GM12892 (cell line): ENCODE measurements around the gene YPEL3.

Experiments used
- DNase-seq: peaks from one replicate; pipeline ENCODE4 v3.0.0; 2011; ENCODE audit not compliant: insufficient read length
- FAIRE-seq: peaks from 2 replicates; lab custom pipeline; 2011; peaks lifted over from hg19 to GRCh38; lab: Jason Lieb, UNC
- POLR2A ChIP-seq: IDR thresholded peaks from 2 replicates; pipeline ENCODE4 v1.6.1; 2011; ENCODE audit warnings: low read depth, low read length, control low read depth
- POLR2AphosphoS5 ChIP-seq: IDR thresholded peaks from 2 replicates; pipeline ENCODE4 v1.6.1; 2011; ENCODE audit warnings: low read depth, low read length, control low read depth
- TAF1 ChIP-seq: IDR thresholded peaks from 2 replicates; pipeline ENCODE4 v1.6.1; 2011; ENCODE audit warnings: low read depth, mild to moderate bottlenecking, control low read depth, low read length, borderline replicate concordance

YPEL3 gene

GRCh38 chr16:30075503-30076275 is 20.3 kb downstream of the YPEL3 start, which contains the start of gene PPP4C:
TSS of gene PPP4C (plus strand) at chr16:30075994. CDS start at chr16:30076378, 384 bp downstream.
- TF ChIP-seq TAF1 (peak; percentile 72; the same call in 1 of the 2 replicates), POLR2A (peak; percentile 84), POLR2AphosphoS5 (peak; percentile 84)
- FAIRE-seq (peak; percentile 92), DNase-seq (peak; percentile 98)

- FAIRE-seq (no peak), DNase-seq (no peak)
- TF ChIP-seq TAF1 = no peak
- TF ChIP-seq POLR2AphosphoS5 = no peak
- no peak for TF ChIP-seq POLR2A
Measured at GRCh38 chr16:30070490-30070889, 25.5 kb downstream of the YPEL3 start.

- TF ChIP-seq POLR2AphosphoS5 = 0 out of 2 replicates have a peak, but pooled peaks have one; percentile 21
- TF ChIP-seq POLR2A = no peak
- FAIRE-seq = no peak
- no peak for DNase-seq
Measured at GRCh38 chr16:30069611-30070462, 26.2 kb downstream of the YPEL3 start.

GRCh38 chr16:30068750-30069610 is 27.0 kb downstream of the YPEL3 start:
- FAIRE-seq = no peak
- no peak for DNase-seq
- TF ChIP-seq POLR2AphosphoS5 (no peak), POLR2A (no peak; the same call in 1 of the 2 replicates), TAF1 (no peak)

GRCh38 chr16:30068333-30068732 is 27.7 kb downstream of the YPEL3 start:
- FAIRE-seq (no peak), DNase-seq (no peak)
- no peak for TF ChIP-seq POLR2AphosphoS5
- no peak for TF ChIP-seq TAF1

GRCh38 chr16:30067584-30067916 is 28.5 kb downstream of the YPEL3 start:
- no peak for FAIRE-seq
- TF ChIP-seq POLR2A = no peak
- TF ChIP-seq TAF1 = no peak
- TF ChIP-seq POLR2AphosphoS5 = no peak
- no peak for DNase-seq

GRCh38 chr16:30066761-30067583 is 29.0 kb downstream of the YPEL3 start:
- DNase-seq (no peak), FAIRE-seq (no peak)
- TF ChIP-seq TAF1 = no peak
- TF ChIP-seq POLR2AphosphoS5 = no peak
- TF ChIP-seq POLR2A = peak; percentile 36; the same call in 1 of the 2 replicates

- TF ChIP-seq POLR2AphosphoS5 = no peak
- TF ChIP-seq POLR2A = no peak
- TF ChIP-seq TAF1 = no peak
- no peak for FAIRE-seq
- no peak for DNase-seq
Measured at GRCh38 chr16:30065943-30066760, 29.9 kb downstream of the YPEL3 start.

- TF ChIP-seq TAF1 (peak; percentile 51), POLR2AphosphoS5 (peak; percentile 90), POLR2A (peak; percentile 90)
- FAIRE-seq (peak; percentile 81), DNase-seq (peak; percentile 93)
Measured at GRCh38 chr16:30065102-30065942, 30.7 kb downstream of the YPEL3 start, which contains the start of gene ALDOA. TSS of gene ALDOA (plus strand) at chr16:30065760. CDS start at chr16:30066898, 1,138 bp downstream.
